Left lung (tissue), 10 donors: ENCODE measurements around the gene LLGL2. TPM values are rescaled to one million over a fixed set of nuclear protein-coding genes. Genes with fewer than 3 reads are reported as not detected.
"Not testable (repeated sequence)": the region's sequence is repeated elsewhere in the genome, so short reads cannot be mapped to it uniquely, and the experiment has no call there.

ENCODE experiments used
- ATAC-seq: fragments of 200-7000 bp; cut with Tn5 transposase; one replicate; pipeline ENCODE4 v1.9.1; 2020; ENCODE audit warnings: moderate library complexity
- DNase-seq, 4 donors: peaks; one replicate each; pipeline ENCODE4 v3.0.0-alpha.2; 2013 to 2020
- H3K27ac ChIP-seq, 2 donors: fragments of 200-600 bp; sonication (generic) in 1 of 2; one replicate each; pipeline versions ENCODE4 v1.5.0 to v1.8.0; 2020 to 2021
- H3K27me3 ChIP-seq, 2 donors: fragments of 200-600 bp; sonication (generic) in 1 of 2; one replicate each; pipeline versions ENCODE4 v1.5.0 to v1.8.0; 2020 to 2021
- H3K36me3 ChIP-seq, 2 donors: fragments of 200-600 bp; sonication (generic) in 1 of 2; one replicate each; pipeline versions ENCODE4 v1.5.0 to v1.8.0; 2020 to 2021
- H3K4me1 ChIP-seq, 2 donors: fragments of 200-600 bp; one replicate each; pipeline ENCODE4 v1.8.0; 2021
- H3K4me3 ChIP-seq, 2 donors: fragments of 200-600 bp; sonication (generic) in 1 of 2; one replicate each; pipeline versions ENCODE4 v1.5.0 to v1.8.0; 2020 to 2021; ENCODE audit warnings: mild to moderate bottlenecking in 1 of 2
- H3K9me3 ChIP-seq, 2 donors: fragments of 200-600 bp; sonication (generic) in 1 of 2; one replicate each; pipeline versions ENCODE4 v1.5.0 to v1.8.0; 2020 to 2021
- CTCF ChIP-seq, 2 donors: fragments of 200-600 bp; sonication (generic) in 1 of 2; IDR thresholded peaks; one replicate each; pipeline versions ENCODE4 v1.5.0 to v1.8.0; 2021; ENCODE audit warnings: antibody characterized with exemption in 2 of 2
- intact Hi-C, 2 donors: fragments of 100-400 bp; cut with DNase I; formaldehyde crosslinking; loops; one replicate each; pipeline versions ENCODE4 v1.11.2 to v1.14.2; 2022
- polyA plus RNA-seq, 6 donors: library from polyadenylated mRNA; unstranded; fragments of 120-200 nt; gene quantifications; one replicate each; pipeline ENCODE4 v1.2.1, GENCODE V29; 2013; ENCODE audit not compliant: insufficient read length in 6 of 6
- total RNA-seq, 2 donors: library from RNA; stranded (reverse); fragmentation: NEBNext Ultra II Directional; extraction: Animal tissue kit (Norgen Biotek cat#: 25700); gene quantifications; one replicate each; pipeline ENCODE4 v1.2.1, GENCODE V29; 2021
- donor health status: DM: no; HTN: yes; CAD: no.
- donor health status: DM: no; HTN: no; CAD: no.

Gene LLGL2
- total and polyA plus RNA-seq, 8 donors: 38.0 to 173 (median 53.1) TPM

DNA sequence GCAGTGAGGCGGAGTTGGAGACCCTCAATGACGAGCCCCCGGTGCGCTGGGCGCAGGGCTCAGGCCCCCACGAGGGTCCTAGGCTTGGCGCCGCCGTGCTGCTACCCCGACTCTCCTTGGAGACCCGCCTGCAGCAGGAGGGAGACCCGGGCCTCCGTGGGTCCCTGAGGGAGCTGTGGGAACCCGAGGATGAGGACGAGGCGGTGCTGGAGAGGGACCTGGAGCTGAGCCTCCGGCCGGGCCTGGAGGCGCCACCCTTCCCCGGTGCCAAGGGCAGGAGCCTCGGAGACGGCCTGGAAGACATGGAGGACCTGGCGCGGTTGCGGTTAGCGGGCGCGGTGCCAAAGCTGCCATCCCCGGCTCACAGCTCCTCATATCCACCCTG is 64.4 kb downstream of the LLGL2 start:
- Histone ChIP-seq H3K4me3 (peak overlapping the region; percentile 52 to 61), H3K27me3 (no peaks in the 10 kb centered on the region), H3K36me3 (no peaks in the 10 kb centered on the region), H3K27ac (peak overlapping the region in 1 of 2 donors; percentile 97), H3K4me1 (peaks cover 8 to 23% of the 10 kb centered on the region in 2 donors), H3K9me3 (no peaks in the 10 kb centered on the region)
- intact Hi-C loops: loop anchor here in 1 of 2 donors (10.0 kb wide), 1 partner anchor 65 kb away; the partner anchor contains the start of gene LLGL2
- ATAC-seq: no peak
- no peak for TF ChIP-seq CTCF (IDR thresholded peaks at IDR 0.05)
- no peak for DNase-seq

DNA sequence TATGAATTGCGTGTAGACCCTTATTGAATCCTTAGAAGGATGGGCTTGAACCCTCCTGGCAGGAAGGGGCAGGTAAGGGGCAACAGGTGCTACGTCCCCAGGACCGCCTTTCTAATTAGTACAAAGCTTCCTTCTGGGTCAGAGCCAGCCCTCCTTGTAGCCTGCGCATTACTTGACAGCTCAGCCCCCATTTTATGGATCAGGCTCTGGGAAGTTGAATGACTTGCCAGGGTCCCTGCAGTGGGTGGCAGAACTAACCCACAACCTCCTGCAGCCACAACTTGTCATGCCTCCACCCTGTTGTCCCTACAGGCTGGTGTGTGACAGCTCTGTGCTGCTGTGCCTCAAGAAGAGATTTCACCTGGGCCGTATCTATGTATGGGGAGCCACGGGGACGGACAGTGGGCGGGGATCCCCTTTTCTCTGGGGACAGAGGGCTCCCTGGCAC is 64.8 kb downstream of the LLGL2 start:
- DNase-seq (no peak), ATAC-seq (no peak)
- intact Hi-C loops: no loop called here
- H3K27ac ChIP-seq: no peak overlapping the region
- no peaks in the 10 kb centered on the region for H3K36me3 ChIP-seq
- no peaks in the 10 kb centered on the region for H3K9me3 ChIP-seq
- no peaks in the 10 kb centered on the region for H3K27me3 ChIP-seq
- no peak overlapping the region for H3K4me3 ChIP-seq
- peaks cover 8 to 23% of the 10 kb centered on the region in 2 donors for H3K4me1 ChIP-seq
- TF ChIP-seq CTCF (IDR thresholded peaks at IDR 0.05): no peak

DNA sequence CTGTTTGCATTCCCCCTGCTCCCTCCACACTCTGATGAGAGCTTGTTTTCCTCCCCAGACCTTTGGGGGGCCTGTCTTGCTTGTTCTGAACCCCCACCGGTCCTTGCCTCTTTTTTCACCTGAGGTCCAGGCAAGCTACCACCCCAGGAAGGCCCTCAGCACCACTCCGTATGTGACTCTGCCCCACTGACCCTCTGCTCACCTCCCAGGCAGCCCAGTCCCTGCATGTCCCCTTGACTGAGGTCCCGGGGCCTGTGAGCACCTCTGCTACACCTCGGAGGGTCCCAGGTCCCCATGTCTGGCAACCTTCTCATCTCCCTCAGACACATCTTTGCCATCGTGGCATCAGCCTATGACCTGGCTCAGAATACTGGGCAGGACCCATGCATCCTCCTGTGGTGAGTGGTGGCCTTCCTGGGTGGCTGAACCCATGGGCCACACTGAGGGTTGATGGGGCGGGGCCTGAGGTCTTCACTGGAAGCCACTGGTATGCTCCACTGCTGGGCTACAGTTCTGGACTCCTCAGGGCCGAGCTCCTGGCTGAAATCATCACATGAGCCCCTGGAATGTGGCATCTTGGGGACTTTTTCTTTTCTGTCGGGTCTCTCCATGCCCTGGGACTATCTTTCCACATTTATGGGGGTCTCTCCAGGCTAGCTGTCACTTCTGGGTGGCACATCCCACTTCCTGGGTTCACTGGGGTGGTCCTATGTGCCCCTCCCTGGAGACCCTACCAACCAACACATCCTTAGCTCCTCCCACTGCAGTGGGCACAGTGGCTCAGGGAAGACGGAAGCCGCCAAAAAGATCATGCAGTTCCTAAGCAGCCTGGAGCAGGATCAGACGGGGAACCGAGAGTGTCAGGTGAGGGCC is 65.6 kb downstream of the LLGL2 start:
- Histone ChIP-seq H3K27me3 (no peaks in the 10 kb centered on the region), H3K27ac (no peak overlapping the region), H3K9me3 (no peaks in the 10 kb centered on the region), H3K4me3 (no peak overlapping the region), H3K4me1 (peaks cover 8 to 23% of the 10 kb centered on the region in 2 donors), H3K36me3 (no peaks in the 10 kb centered on the region)
- ATAC-seq: no peak
- no peak for DNase-seq
- intact Hi-C loops: no loop called here
- no peak for TF ChIP-seq CTCF (IDR thresholded peaks at IDR 0.05)

- no peak overlapping the region for H3K27ac ChIP-seq
- no peaks in the 10 kb centered on the region for H3K36me3 ChIP-seq
- DNase-seq: no peak
- ATAC-seq: no peak
- H3K4me1 ChIP-seq: peaks cover 8 to 23% of the 10 kb centered on the region in 2 donors
- no peak for TF ChIP-seq CTCF (IDR thresholded peaks at IDR 0.05)
- no peak overlapping the region for H3K4me3 ChIP-seq
- intact Hi-C loops: no loop called here
- no peaks in the 10 kb centered on the region for H3K9me3 ChIP-seq
- H3K27me3 ChIP-seq: no peaks in the 10 kb centered on the region
Measured at GRCh38 chr17:75591722-75592302, 66.3 kb downstream of the LLGL2 start.

DNA sequence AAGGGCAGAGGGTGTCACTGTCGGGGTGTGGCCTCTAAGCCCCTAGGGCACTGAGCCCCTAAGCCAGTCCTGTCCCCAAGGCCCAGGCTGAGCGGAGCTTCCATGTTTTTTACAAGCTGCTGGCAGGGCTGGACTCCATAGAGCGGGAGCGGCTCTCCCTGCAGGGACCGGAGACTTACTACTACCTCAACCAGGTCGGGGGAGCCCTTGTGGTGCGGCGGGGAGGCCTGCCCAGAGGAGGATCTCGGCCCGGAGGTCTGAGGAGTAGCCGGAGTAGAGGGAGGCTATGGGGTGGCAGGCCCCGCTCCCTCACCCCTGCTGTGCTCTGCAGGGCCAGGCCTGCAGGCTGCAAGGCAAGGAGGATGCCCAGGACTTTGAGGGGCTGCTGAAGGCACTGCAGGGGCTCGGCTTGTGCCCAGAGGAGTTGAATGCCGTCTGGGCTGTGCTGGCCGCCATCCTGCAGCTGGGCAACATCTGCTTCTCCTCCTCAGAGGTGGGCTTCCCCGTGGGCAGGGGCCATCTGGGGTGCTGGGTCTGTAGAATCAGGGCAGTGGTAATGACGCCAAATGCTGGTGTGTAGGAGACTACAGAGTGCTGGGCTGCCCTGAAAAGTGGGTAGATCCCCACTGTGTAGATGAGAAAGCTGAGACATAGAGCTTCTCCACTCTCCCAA is 67.0 kb downstream of the LLGL2 start:
- TF ChIP-seq CTCF (IDR thresholded peaks at IDR 0.05): no peak
- H3K4me1 ChIP-seq: peaks cover 4 to 18% of the 10 kb centered on the region in 2 donors
- H3K36me3 ChIP-seq: no peaks in the 10 kb centered on the region
- H3K4me3 ChIP-seq: no peak overlapping the region
- no peaks in the 10 kb centered on the region for H3K9me3 ChIP-seq
- H3K27ac ChIP-seq: no peak overlapping the region
- no peaks in the 10 kb centered on the region for H3K27me3 ChIP-seq
- ATAC-seq (no peak), DNase-seq (peak in 1 of 4 donors; percentile 77)
- intact Hi-C loops: no loop called here

GRCh38 chr17:75593430-75593829 is 67.9 kb downstream of the LLGL2 start:
- H3K36me3 ChIP-seq, intact Hi-C loops, H3K27ac ChIP-seq, H3K9me3 ChIP-seq, DNase-seq, H3K4me3 ChIP-seq, ATAC-seq, H3K27me3 ChIP-seq: not testable (repeated sequence)
- peaks cover 0 to 13% of the 10 kb centered on the region in 2 donors for H3K4me1 ChIP-seq
